Astrocyte (in vitro differentiated cells and primary cell): ENCODE measurements around the gene ARID5B. TPM values are rescaled to one million over a fixed set of nuclear protein-coding genes. Genes with fewer than 3 reads are reported as not detected.

Experiments
- DNase-seq: peaks from one replicate; pipeline ENCODE4 v3.0.0-alpha.2; 2010; ENCODE audit warnings: low read depth
- FAIRE-seq: peaks from 2 replicates; lab custom pipeline; 2011; peaks lifted over from hg19 to GRCh38; lab: Jason Lieb, UNC
- H2AFZ ChIP-seq: 2 replicates; pipeline ENCODE4 v1.6.0; 2012; ENCODE audit warnings: low read depth, low read length, inconsistent platforms
- H3K27ac ChIP-seq: 2 replicates; pipeline ENCODE4 v1.5.1; 2011; ENCODE audit warnings: low read depth, low read length, inconsistent platforms
- H3K27me3 ChIP-seq: 2 replicates; pipeline ENCODE4 v1.6.0; 2011; ENCODE audit warnings: low read length, inconsistent platforms; ENCODE audit not compliant: insufficient read depth
- H3K36me3 ChIP-seq: 2 replicates; pipeline ENCODE4 v1.5.1; 2011; ENCODE audit warnings: low read length, inconsistent platforms; ENCODE audit not compliant: insufficient read depth
- H3K4me1 ChIP-seq: 2 replicates; pipeline ENCODE4 v1.5.1; 2011; ENCODE audit warnings: low read length, inconsistent platforms; ENCODE audit not compliant: insufficient read depth
- H3K4me2 ChIP-seq: 2 replicates; pipeline ENCODE4 v1.6.0; 2012; ENCODE audit warnings: low read length, inconsistent platforms
- H3K4me3 ChIP-seq: 2 replicates; pipeline ENCODE4 v1.5.1; 2011; ENCODE audit warnings: low read depth, mild to moderate bottlenecking, low read length, inconsistent platforms; ENCODE audit not compliant: insufficient read depth
- H3K79me2 ChIP-seq: 2 replicates; pipeline ENCODE4 v1.6.0; 2012; ENCODE audit warnings: mild to moderate bottlenecking, low read length, inconsistent platforms; ENCODE audit not compliant: insufficient read depth
- H3K9ac ChIP-seq: 2 replicates; pipeline ENCODE4 v1.6.0; 2012; ENCODE audit warnings: mild to moderate bottlenecking, low read length, inconsistent platforms
- H3K9me3 ChIP-seq: 2 replicates; pipeline ENCODE4 v1.5.1; 2012; ENCODE audit warnings: low read depth, mild to moderate bottlenecking, low read length, inconsistent platforms; ENCODE audit not compliant: insufficient read depth
- H4K20me1 ChIP-seq: 2 replicates; pipeline ENCODE4 v1.6.0; 2012; ENCODE audit warnings: low read length, inconsistent platforms; ENCODE audit not compliant: insufficient read depth
- H3K27ac Mint-ChIP-seq: one replicate; pipeline ENCODE4 v1.8.0; 2021; ENCODE audit warnings: mild to moderate bottlenecking, mixed read lengths; ENCODE audit not compliant: unreplicated experiment
- H3K27me3 Mint-ChIP-seq: one replicate; pipeline ENCODE4 v1.8.0; 2021; ENCODE audit warnings: low read depth, mixed read lengths; ENCODE audit not compliant: unreplicated experiment
- H3K36me3 Mint-ChIP-seq: one replicate; pipeline ENCODE4 v1.8.0; 2021; ENCODE audit warnings: low read depth, mixed read lengths; ENCODE audit not compliant: unreplicated experiment
- H3K4me1 Mint-ChIP-seq: one replicate; pipeline ENCODE4 v1.8.0; 2021; ENCODE audit warnings: low read depth, mixed read lengths; ENCODE audit not compliant: unreplicated experiment
- H3K4me3 Mint-ChIP-seq: one replicate; pipeline ENCODE4 v1.8.0; 2021; ENCODE audit warnings: mild to moderate bottlenecking, moderate library complexity, mixed read lengths; ENCODE audit not compliant: unreplicated experiment
- H3K9me3 Mint-ChIP-seq: one replicate; pipeline ENCODE4 v1.8.0; 2021; ENCODE audit warnings: mild to moderate bottlenecking, mixed read lengths; ENCODE audit not compliant: unreplicated experiment
- CTCF ChIP-seq: IDR thresholded peaks from 2 replicates; pipeline ENCODE4 v1.5.1; 2011; ENCODE audit warnings: low read depth, mild to moderate bottlenecking, inconsistent platforms, low read length, moderate library complexity; ENCODE audit not compliant: insufficient read depth
- EZH2 ChIP-seq: IDR thresholded peaks from 2 replicates; pipeline ENCODE4 v1.6.1; 2012; ENCODE audit warnings: mild to moderate bottlenecking, low read length, inconsistent platforms; ENCODE audit not compliant: insufficient read depth
- total RNA-seq: library from RNA; stranded (reverse); gene quantifications from 2 replicates; pipeline ENCODE4 v1.2.1, GENCODE V29; 2021

ARID5B gene
- total RNA-seq, 1 donor from 2014 or later, result 66.0 TPM

- Mint-ChIP-seq H3K4me1 (peaks cover 14% of the 10 kb centered on the region), H3K27me3 (no peaks in the 10 kb centered on the region), H3K36me3 (peaks cover 1% of the 10 kb centered on the region), H3K27ac (peak overlapping the region; percentile 93), H3K4me3 (peak overlapping the region; percentile 95), H3K9me3 (no peaks in the 10 kb centered on the region)
- Histone ChIP-seq H3K9me3 (no peaks in the 10 kb centered on the region), H3K79me2 (peaks cover 64% of the 10 kb centered on the region), H4K20me1 (peaks cover 13% of the 10 kb centered on the region), H3K9ac (peak overlapping the region; percentile 95), H3K4me3 (peak overlapping the region; percentile 91), H3K27ac (peak overlapping the region; percentile 87), H3K36me3 (no peaks in the 10 kb centered on the region), H3K4me1 (peaks cover 28% of the 10 kb centered on the region), H2AFZ (peak overlapping the region; percentile 84), H3K4me2 (peak overlapping the region; percentile 98), H3K27me3 (no peaks in the 10 kb centered on the region)
- DNase-seq (peak; percentile 73), FAIRE-seq (no peak)
- TF ChIP-seq EZH2, result no peak
- no peak for TF ChIP-seq CTCF
Measured at GRCh38 chr10:61903221-61903927, 1.9 kb downstream of the ARID5B start.

GRCh38 chr10:61903928-61904344 lies 2.4 kb downstream of the ARID5B start:
- Histone ChIP-seq H3K27ac (peak overlapping the region; percentile 87), H2AFZ (no peak overlapping the region), H3K36me3 (no peaks in the 10 kb centered on the region), H3K9me3 (no peaks in the 10 kb centered on the region), H3K27me3 (no peaks in the 10 kb centered on the region), H3K4me1 (peaks cover 23% of the 10 kb centered on the region), H4K20me1 (peaks cover 13% of the 10 kb centered on the region), H3K4me3 (peak overlapping the region; percentile 91), H3K79me2 (peaks cover 68% of the 10 kb centered on the region), H3K9ac (peak overlapping the region; percentile 95), H3K4me2 (peak overlapping the region; percentile 98)
- no peak for DNase-seq
- H3K4me1 Mint-ChIP-seq, result peaks cover 9% of the 10 kb centered on the region
- TF ChIP-seq CTCF (no peak), EZH2 (no peak)
- no peak for FAIRE-seq
- no peaks in the 10 kb centered on the region for H3K9me3 Mint-ChIP-seq
- peak overlapping the region; percentile 93 for H3K4me3 Mint-ChIP-seq
- no peaks in the 10 kb centered on the region for H3K27me3 Mint-ChIP-seq
- peak overlapping the region; percentile 93 for H3K27ac Mint-ChIP-seq
- peaks cover 1% of the 10 kb centered on the region for H3K36me3 Mint-ChIP-seq
